K562 (cell line): ENCODE measurements around the gene GPR15LG. TPM values are rescaled to one million over a fixed set of nuclear protein-coding genes. Genes with fewer than 3 reads are reported as not detected.
A peak's percentile ranks its signal among the peaks of the same experiment; 100 is the strongest.

Source experiments
- HDGF ChIP-seq: fragments of 450-650 bp; IDR thresholded peaks from 2 replicates; pipeline ENCODE4 v1.6.1; 2016
- HNRNPK ChIP-seq: fragments of 200-400 bp; formaldehyde crosslinking; IDR thresholded peaks from one replicate; pipeline ENCODE4 v1.6.1; 2018; ENCODE audit warnings: mild to moderate bottlenecking, low read depth, low read length; ENCODE audit not compliant: poor library complexity, severe bottlenecking
- SPI1 ChIP-seq: IDR thresholded peaks from 2 replicates; pipeline ENCODE4 v1.6.1; 2011; ENCODE audit warnings: low read depth, low read length, control low read depth, borderline replicate concordance
- XRCC3 ChIP-seq: fragments of 450-650 bp; IDR thresholded peaks from 2 replicates; pipeline ENCODE4 v1.6.1; 2017; ENCODE audit warnings: mild to moderate bottlenecking, moderate library complexity
- ZNF146 ChIP-seq: IDR thresholded peaks from one replicate; pipeline ENCODE4 v1.6.1; 2018; ENCODE audit warnings: missing compliant biosample characterization; ENCODE audit not compliant: unreplicated experiment
- ZNF274 ChIP-seq: IDR thresholded peaks from 2 replicates; pipeline ENCODE4 v1.6.1; 2011; ENCODE audit warnings: low read depth, mild to moderate bottlenecking, low read length, moderate library complexity, borderline replicate concordance
- polyA plus RNA-seq, 8 experiments: library from polyadenylated mRNA; depleted of rRNA in 4 of 8; stranded (reverse) in 5 of 8; unstranded in 3 of 8; fragments of >200 nt; fragmentation: Nextera tagmentation in 2 of 8; fragmentation: Illumina TruSeq in 1 of 8; extraction: Ambion mirVana in 2 of 8; extraction: Trizol in 1 of 8; gene quantifications; 2 replicates each; pipeline versions ENCODE4 v1.2.1 to v1.2.3, GENCODE V29; 2011 to 2014; ENCODE audit warnings: inconsistent platforms in 1 of 8, missing spikeins in 1 of 8
- total RNA-seq, 7 experiments: library from RNA; depleted of rRNA in 6 of 7; stranded (reverse); fragments of >200 nt in 6 of 7; fragmentation: Illumina TruSeq in 2 of 7; extraction: Trizol in 2 of 7; gene quantifications; 2 replicates each; pipeline versions ENCODE4 v1.2.1 to v1.2.3, GENCODE V29; 2011 to 2021; ENCODE audit warnings: low replicate concordance in 1 of 7
- TF ChIP-seq, protein P1 (sequence below): fragments of 450-650 bp; IDR thresholded peaks from 2 replicates; pipeline ENCODE4 v1.6.1; 2018; ENCODE audit not compliant: partially characterized antibody
- TF ChIP-seq, protein P2 (sequence below), 2 experiments: fragments of 450-650 bp in 1 of 2; sonication (generic) in 1 of 2; formaldehyde crosslinking in 1 of 2; IDR thresholded peaks in 1 of 2; conservative IDR thresholded peaks in 1 of 2; 2 replicates each; pipeline versions ENCODE4 v1.6.1 to v1.8.1; 2016 to 2023; ENCODE audit warnings: mild to moderate bottlenecking in 2 of 2, moderate library complexity in 2 of 2, inconsistent platforms in 1 of 2, missing genetic modification reagents in 1 of 2
- TF ChIP-seq, protein P3 (sequence below): sonication (generic); IDR thresholded peaks from 2 replicates; pipeline ENCODE4 v1.6.1; 2016
- TF ChIP-seq, protein P4 (sequence below): IDR thresholded peaks from 3 replicates; pipeline ENCODE4 v1.6.1; 2011; ENCODE audit warnings: borderline replicate concordance, mild to moderate bottlenecking, moderate library complexity; ENCODE audit not compliant: insufficient read length; ENCODE audit errors: extremely low read depth

Gene GPR15LG
- total and polyA plus RNA-seq, 9 of the 15 experiments (the other 6 are each of a cell fraction or from before 2014, with no cell fraction given): 0.51 TPM; not detected in 8

DNA sequence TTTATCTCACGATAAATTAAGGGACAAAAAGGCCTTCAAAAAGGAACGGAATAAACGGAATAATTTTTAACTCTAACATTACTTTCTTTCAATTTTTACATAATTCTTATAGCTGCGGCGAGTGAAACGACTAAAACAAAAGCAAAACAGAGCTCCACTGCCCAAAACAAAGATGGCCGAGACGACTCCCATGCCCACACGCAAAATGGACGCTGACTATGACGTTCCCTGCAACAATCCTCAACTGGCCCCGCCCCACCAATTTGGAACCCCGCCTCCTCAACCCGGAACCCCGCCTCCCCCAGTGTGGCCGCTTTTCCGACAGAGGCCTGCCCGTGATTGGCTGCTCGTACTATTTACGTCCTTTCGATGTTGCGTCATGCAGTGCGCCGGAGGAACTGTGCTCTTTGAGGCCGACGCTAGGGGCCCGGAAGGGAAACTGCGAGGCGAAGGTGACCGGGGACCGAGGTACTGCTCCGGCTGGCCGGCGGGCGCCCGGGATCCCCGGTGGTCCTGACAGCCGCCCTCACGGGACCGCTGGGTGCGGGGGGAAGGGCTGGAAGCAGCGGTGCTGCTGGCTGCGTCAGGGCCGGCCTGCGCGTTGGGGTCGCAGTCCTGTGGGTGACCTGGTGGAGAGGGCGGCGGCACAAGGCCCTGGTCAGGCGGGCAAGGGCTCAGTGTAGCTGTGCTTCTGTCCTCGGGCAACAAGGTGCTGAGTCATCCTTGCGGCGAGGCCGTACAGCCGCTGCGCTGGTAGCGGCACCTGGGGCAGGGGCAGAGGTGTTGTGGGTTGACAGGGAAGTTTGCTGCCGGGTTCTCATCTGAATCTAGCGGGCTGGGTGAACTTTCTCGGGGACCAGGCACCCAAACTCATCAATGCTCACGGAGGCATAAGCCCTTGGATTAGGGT, 34.2 kb upstream of the GPR15LG start, which contains the start of gene GHITM (continued):
- TF ChIP-seq, protein P1, sequence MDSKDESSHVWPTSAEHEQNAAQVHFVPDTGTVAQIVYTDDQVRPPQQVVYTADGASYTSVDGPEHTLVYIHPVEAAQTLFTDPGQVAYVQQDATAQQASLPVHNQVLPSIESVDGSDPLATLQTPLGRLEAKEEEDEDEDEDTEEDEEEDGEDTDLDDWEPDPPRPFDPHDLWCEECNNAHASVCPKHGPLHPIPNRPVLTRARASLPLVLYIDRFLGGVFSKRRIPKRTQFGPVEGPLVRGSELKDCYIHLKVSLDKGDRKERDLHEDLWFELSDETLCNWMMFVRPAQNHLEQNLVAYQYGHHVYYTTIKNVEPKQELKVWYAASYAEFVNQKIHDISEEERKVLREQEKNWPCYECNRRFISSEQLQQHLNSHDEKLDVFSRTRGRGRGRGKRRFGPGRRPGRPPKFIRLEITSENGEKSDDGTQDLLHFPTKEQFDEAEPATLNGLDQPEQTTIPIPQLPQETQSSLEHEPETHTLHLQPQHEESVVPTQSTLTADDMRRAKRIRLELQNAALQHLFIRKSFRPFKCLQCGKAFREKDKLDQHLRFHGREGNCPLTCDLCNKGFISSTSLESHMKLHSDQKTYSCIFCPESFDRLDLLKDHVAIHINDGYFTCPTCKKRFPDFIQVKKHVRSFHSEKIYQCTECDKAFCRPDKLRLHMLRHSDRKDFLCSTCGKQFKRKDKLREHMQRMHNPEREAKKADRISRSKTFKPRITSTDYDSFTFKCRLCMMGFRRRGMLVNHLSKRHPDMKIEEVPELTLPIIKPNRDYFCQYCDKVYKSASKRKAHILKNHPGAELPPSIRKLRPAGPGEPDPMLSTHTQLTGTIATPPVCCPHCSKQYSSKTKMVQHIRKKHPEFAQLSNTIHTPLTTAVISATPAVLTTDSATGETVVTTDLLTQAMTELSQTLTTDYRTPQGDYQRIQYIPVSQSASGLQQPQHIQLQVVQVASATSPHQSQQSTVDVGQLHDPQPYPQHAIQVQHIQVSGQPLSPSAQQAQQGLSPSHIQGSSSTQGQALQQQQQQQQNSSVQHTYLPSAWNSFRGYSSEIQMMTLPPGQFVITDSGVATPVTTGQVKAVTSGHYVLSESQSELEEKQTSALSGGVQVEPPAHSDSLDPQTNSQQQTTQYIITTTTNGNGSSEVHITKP: no peak
- 0 out of 2 replicates have a peak, but pooled peaks have one; percentile 32 for TF ChIP-seq SPI1
- no peak for TF ChIP-seq ZNF274
- TF ChIP-seq, protein P2, sequence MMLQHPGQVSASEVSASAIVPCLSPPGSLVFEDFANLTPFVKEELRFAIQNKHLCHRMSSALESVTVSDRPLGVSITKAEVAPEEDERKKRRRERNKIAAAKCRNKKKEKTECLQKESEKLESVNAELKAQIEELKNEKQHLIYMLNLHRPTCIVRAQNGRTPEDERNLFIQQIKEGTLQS (IDR thresholded peaks at IDR 0.05): peak; percentile 99
- TF ChIP-seq, protein P2 (CRISPR knock-in tag; conservative IDR thresholded peaks at IDR 0.05): peak; percentile 98
- TF ChIP-seq, protein P3, sequence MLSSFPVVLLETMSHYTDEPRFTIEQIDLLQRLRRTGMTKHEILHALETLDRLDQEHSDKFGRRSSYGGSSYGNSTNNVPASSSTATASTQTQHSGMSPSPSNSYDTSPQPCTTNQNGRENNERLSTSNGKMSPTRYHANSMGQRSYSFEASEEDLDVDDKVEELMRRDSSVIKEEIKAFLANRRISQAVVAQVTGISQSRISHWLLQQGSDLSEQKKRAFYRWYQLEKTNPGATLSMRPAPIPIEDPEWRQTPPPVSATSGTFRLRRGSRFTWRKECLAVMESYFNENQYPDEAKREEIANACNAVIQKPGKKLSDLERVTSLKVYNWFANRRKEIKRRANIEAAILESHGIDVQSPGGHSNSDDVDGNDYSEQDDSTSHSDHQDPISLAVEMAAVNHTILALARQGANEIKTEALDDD: no peak
- no peak for TF ChIP-seq XRCC3
- TF ChIP-seq, protein P4, sequence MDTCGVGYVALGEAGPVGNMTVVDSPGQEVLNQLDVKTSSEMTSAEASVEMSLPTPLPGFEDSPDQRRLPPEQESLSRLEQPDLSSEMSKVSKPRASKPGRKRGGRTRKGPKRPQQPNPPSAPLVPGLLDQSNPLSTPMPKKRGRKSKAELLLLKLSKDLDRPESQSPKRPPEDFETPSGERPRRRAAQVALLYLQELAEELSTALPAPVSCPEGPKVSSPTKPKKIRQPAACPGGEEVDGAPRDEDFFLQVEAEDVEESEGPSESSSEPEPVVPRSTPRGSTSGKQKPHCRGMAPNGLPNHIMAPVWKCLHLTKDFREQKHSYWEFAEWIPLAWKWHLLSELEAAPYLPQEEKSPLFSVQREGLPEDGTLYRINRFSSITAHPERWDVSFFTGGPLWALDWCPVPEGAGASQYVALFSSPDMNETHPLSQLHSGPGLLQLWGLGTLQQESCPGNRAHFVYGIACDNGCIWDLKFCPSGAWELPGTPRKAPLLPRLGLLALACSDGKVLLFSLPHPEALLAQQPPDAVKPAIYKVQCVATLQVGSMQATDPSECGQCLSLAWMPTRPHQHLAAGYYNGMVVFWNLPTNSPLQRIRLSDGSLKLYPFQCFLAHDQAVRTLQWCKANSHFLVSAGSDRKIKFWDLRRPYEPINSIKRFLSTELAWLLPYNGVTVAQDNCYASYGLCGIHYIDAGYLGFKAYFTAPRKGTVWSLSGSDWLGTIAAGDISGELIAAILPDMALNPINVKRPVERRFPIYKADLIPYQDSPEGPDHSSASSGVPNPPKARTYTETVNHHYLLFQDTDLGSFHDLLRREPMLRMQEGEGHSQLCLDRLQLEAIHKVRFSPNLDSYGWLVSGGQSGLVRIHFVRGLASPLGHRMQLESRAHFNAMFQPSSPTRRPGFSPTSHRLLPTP: no peak
- TF ChIP-seq HDGF: no peak
- no peak for TF ChIP-seq HNRNPK
- TF ChIP-seq ZNF146: no peak
